NCI-H69 (cell line): Measurements from ENCODE around the gene PPM1E.
A peak's percentile ranks its signal among the peaks of the same experiment; 100 is the strongest.
"Not testable (repeated sequence)": the region's sequence is repeated elsewhere in the genome, so short reads cannot be mapped to it uniquely, and the experiment has no call there.

ENCODE experiments used
- DNase-seq: peaks from one replicate; lab custom pipeline; 2025; lab: John Stamatoyannopoulos, UW

Gene PPM1E

DNA sequence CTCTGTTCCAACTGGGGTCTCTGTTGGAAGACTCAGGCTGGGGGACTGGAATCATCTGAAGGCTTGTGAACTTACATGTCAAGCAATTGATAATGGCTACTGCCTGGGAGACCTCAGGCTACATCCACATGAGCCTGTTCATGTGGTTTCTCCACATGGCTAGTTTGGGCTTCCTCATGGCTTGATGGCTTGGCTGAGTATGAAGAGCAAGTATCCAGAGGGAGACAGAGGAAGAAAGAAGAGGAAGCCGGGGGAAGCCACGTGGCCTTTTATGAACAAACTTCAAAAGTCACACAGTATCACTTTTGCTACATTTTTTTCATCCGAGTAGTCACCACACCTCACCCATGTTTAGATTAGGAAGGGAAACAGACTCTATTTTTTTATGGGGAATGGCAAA lies 192.2 kb downstream of the PPM1E start:
- no peak for DNase-seq

GRCh38 chr17:58954358-58954757 lies 198.7 kb downstream of the PPM1E start:
- DNase-seq, result not testable (repeated sequence)

DNA sequence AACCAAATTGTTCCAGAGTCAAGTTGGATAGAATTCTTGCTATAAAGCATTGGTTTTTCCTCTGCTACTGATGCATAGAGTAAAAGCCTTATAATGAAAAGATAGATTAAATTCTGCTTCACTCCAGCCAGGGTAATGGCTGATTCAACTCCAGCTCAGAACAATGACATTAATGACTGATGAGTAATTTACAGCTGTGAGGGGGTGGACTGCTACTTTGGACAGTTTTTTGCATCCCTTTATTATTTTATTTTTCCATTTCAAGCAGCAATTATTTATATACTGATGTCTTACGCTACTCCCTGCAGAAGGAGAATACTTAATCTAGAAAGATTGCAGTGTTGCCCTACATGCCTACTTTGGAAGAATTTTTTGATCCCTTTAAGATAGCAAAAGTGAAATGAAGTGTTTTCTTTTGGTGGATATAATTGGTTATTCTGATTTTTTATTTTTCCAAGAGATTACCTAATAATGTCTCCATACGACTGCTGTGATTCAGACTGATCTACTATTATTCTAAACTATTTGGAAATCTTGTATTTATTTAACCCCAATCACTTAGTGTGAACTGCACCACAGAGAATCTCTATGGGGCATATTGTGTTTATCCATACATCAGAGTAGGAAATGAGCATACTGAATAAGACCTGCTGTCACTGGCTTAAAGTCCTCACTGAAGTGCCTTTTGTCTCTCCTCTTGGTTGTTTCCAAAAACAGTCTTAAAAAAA lies 201.5 kb downstream of the PPM1E start:
- DNase-seq, result peak; percentile 54

GRCh38 chr17:58957725-58958073 lies 202.0 kb downstream of the PPM1E start:
- DNase-seq, result not testable (repeated sequence)

GRCh38 chr17:58960068-58960467 lies 204.4 kb downstream of the PPM1E start:
- peak; percentile 63 for DNase-seq

DNA sequence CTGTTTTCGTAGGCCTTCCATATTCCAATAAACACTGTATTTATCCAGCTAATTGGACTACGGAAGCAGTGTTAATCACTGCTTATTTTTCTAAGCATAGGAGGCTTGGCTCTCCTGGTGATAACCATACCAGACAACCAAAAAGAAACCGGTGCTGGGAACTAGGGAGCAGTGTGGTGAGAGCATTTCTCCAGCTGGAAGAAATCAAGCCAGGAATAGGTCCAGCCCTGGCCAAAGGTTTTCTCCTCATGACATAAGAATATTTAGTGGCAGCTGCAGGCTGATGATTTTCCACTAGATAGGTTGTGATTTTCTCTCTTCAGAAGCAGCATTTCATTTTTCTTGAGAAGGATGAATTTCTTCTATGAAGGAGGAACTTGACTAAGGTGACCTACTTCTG lies 209.6 kb downstream of the PPM1E start:
- DNase-seq, result no peak

DNA sequence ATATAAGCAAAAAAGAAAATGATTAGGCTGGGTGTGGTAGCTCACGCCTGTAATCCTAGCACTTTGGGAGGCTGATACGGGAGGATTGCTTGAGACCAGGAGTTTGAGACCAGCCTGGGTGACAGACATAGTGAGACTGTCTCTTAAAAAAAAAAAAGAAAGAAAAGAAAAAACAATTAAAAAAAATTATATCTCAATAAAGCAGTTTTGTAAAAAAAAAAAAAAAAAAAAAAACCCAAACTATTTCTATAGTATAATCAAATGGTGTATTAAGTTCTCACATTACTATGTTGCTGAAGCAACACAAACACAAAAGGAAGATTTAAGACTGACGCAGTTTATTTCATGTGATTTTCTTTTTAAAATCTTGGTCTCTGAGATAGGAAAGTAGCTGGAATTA lies 210.6 kb downstream of the PPM1E start:
- no peak for DNase-seq

DNA sequence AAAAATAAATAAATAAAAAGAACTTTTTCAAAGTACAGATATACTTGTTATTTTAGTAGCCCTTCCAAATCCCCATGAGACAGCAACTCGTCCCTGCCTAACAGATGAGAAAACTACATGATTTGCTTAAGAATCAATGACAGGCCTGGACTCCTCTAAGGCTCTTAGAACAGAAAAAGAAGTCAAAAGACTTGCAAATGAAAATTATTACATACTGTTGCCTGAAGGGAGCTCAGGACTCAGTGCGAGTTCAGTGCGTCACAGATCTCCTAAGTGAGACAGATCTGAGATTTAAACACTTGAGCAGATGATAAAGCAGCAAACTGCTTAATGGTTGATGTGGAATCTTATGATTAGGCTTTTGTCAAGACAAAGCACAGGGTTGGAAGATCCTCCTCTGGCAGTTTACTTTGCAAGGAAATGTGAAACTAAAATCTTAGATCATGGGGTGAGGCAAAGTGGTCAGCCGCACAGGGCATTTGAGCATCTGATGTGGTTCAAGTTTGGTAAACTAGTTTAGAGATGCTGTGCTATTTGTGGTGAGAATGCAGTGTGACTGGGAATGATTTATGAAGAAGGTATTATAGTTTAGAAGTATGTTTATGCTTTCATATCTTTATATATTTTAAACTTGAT lies 212.9 kb downstream of the PPM1E start:
- peak; percentile 26 for DNase-seq

- peak; percentile 80 for DNase-seq
Observed at GRCh38 chr17:58969156-58969555, 213.5 kb downstream of the PPM1E start.

GRCh38 chr17:58969612-58970011 lies 214.0 kb downstream of the PPM1E start:
- no peak for DNase-seq

- DNase-seq, result no peak
Observed at GRCh38 chr17:58970609-58971450, 215.2 kb downstream of the PPM1E start.

DNA sequence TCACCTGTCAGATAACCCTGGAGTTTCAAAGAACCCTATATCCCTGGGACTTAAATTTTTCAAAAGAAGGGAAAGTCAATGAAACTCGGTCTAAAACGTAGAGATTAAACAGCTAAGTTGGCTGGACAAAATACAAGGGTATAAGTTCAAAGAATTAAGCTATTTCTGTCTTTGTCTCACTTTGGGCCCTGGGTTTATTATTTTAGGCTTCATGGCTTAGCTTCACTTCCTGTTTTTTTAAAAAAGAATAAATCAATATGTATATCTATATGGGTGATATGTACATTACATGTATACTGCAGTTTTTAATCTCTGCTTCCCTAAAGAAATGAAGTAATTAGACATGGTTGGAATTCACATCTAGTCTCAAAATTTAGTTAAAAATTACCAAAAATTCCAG lies 218.7 kb downstream of the PPM1E start:
- DNase-seq, result no peak

GRCh38 chr17:58976541-58976940 lies 220.9 kb downstream of the PPM1E start:
- DNase-seq, result no peak

DNA sequence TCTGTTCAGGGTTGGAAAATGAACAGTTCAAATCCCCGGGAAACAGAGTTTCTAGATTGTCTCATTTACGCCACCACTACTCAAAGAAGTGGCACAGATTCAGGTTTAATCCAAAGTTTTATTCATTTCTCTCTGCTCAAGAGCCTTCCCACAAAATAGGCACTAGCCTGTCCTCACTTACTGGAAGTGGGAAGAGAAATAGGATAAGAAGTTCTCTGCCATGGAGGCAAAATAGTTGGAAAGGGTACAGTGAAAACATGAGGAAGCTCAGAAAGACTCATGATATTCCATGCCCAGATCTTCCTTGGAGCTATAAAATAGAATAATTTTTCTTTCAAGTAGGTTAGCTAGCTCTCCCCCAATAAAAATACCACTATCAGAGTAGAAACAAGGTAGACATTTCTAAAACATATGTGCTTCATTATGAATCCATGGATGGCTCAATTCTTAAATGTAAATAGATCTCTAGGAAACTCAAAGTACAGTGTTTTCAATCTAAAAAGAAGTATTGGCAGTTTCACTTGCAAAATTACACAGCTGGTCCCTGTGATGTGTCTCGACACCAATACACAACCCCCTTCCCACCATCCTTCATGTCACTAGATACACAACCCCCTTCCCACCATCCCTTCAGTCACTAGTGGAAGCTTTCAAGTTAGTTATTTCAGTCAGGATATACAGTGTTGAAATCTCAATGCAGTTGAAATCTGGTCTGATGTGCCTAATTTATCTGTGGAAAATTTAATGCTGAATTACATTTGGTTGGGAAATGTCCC lies 225.2 kb downstream of the PPM1E start:
- no peak for DNase-seq

GRCh38 chr17:58982626-58983025 lies 227.0 kb downstream of the PPM1E start:
- no peak for DNase-seq

GRCh38 chr17:58985367-58985766 lies 229.7 kb downstream of the PPM1E start:
- DNase-seq, result no peak

DNA sequence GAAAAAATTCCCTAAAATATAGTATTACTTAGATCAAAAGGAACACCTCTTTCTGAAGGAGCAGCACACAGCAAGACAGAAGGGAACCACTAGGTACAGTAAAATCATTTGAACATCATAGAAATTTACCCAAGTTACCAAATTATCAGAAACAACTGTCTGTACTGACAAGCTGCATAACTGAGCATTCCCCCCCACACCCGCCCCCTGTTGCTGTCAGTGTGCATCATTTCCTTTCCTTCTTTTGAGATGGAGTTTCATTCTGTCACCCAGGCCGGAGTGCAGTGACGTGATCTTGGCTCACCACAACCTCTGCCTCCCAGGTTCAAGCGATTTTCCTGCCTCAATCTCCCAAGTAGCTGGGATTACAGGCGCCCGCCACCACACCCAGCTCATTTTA lies 230.3 kb downstream of the PPM1E start:
- no peak for DNase-seq

- DNase-seq, result no peak
Observed at GRCh38 chr17:58989629-58990028, 234.0 kb downstream of the PPM1E start.

DNA sequence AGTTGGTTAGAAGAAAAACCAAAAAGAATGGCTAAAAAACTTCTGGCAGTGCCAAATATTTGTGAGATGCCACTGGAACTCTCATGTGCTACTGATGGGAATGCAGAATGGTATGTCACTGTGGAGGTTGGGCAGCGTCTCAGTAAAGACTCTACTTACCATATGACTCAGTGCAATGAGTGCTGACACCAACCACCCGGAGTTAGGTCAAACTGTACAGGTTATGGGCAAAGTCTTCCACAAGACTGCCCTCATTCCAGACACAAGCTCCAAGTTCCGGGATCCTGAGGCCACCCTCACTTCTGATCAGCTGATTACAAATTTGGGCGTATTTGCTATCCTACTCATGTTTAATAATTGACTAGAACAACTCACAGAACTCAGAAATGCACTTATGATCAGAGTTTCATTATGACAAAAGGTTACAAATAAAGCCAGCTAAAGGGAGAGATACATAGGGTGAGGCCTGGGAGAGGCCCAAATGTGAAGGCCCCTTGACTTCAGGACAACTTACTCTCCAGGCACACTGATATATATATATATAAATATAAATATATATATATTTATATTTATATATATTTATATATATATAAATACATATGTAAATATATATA lies 236.2 kb downstream of the PPM1E start:
- DNase-seq, result no peak

DNA sequence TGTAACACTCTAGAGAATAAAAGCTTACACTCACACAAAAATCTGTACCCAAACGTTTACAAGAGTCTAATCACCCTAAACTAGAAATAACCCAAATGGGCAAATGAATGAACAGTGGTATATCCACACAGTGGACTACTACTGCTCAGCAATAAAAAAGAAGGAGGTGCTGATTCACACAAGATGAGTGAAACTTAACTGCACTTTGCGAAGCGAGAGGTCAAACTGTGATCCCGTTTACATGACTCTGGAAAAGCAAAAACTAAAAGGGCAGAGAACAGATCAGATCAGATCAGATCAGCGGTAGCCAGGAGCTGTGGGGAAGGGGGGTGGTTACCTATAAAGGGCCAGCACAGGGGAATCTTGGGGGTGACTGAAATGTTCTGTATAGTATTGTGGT lies 237.7 kb downstream of the PPM1E start:
- no peak for DNase-seq

DNA sequence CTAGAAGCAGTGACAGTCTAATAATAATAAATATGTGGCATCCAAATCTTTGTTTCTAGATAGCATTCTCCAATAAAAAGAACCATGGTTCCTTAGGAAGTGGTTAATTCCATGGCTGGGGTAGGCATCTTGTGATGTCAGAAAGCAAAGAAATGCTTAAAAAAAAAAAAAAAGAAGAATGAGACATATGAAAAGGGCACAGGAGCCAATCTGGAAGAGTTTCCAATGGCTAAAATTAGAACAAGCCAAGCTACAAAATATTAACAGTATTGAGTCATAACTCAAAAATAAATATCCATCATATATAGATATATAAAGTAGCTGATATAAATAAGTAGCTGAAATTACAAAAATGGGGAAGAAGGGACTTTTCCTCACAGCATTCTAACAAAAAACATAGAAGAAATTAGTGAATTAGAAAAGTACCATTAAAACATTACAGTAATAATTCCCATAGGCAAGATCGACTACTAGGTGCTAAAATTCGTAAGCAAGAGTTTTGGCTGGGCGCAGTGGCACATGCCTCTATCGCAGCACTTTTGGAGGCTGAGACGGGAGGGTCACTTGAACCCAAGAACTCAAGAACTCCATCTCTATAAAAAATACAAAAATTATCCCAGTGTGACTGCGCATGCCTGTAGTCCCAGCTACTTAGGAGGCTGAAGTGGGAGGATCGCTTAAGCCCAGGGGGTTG lies 239.7 kb downstream of the PPM1E start:
- DNase-seq, result no peak
